HCT116 (cell line): Measurements from ENCODE around the gene LMOD3.

Source experiments
- CTCF ChIP-seq, 3 experiments: fragments of 200-600 bp in 1 of 3; sonication (generic) in 1 of 3; IDR thresholded peaks in 2 of 3; conservative IDR thresholded peaks in 1 of 3; 2 replicates each; pipeline ENCODE4 v1.5.1; 2012 to 2017; ENCODE audit warnings: low read depth in 2 of 3, low read length in 2 of 3, antibody characterized with exemption in 1 of 3, borderline replicate concordance in 1 of 3, control low read depth in 1 of 3, mild to moderate bottlenecking in 1 of 3, mixed read lengths in 1 of 3, mixed run types in 1 of 3, moderate library complexity in 1 of 3; ENCODE audit not compliant: insufficient read depth in 1 of 3
- EZH2 ChIP-seq: fragments of 200-600 bp; sonication (generic); IDR thresholded peaks from 2 replicates; pipeline ENCODE4 v1.6.1; 2017; ENCODE audit warnings: antibody characterized with exemption, mixed run types
- MAX ChIP-seq: IDR thresholded peaks from 2 replicates; pipeline ENCODE4 v1.6.1; 2012
- POLR2A ChIP-seq: IDR thresholded peaks from 2 replicates; pipeline ENCODE4 v1.7.0; 2011; ENCODE audit warnings: borderline replicate concordance; ENCODE audit not compliant: insufficient read depth, insufficient read length; ENCODE audit errors: extremely low read depth
- POLR2AphosphoS5 ChIP-seq: IDR thresholded peaks from 2 replicates; pipeline ENCODE4 v1.6.1; 2011; ENCODE audit warnings: mild to moderate bottlenecking, low read depth, low read length, moderate library complexity
- RAD21 ChIP-seq: IDR thresholded peaks from 2 replicates; pipeline ENCODE4 v1.6.1; 2012; ENCODE audit warnings: low read depth, mild to moderate bottlenecking
- REST ChIP-seq: IDR thresholded peaks from 2 replicates; pipeline ENCODE4 v1.6.1; 2012; ENCODE audit warnings: low read depth
- SIN3A ChIP-seq: IDR thresholded peaks from 2 replicates; pipeline ENCODE4 v1.6.1; 2012; ENCODE audit warnings: low read depth
- SRF ChIP-seq: IDR thresholded peaks from 2 replicates; pipeline ENCODE4 v1.6.1; 2012; ENCODE audit warnings: low read depth
- ZFX ChIP-seq: fragments of 450-650 bp; IDR thresholded peaks from 2 replicates; pipeline ENCODE4 v1.6.1; 2017
- ZNF274 ChIP-seq: fragments of 200-500 bp; sonication (Bioruptor generic); IDR thresholded peaks from 2 replicates; pipeline ENCODE4 v1.6.1; 2014; ENCODE audit warnings: mild to moderate bottlenecking, low read depth, low read length, inconsistent platforms

DNA sequence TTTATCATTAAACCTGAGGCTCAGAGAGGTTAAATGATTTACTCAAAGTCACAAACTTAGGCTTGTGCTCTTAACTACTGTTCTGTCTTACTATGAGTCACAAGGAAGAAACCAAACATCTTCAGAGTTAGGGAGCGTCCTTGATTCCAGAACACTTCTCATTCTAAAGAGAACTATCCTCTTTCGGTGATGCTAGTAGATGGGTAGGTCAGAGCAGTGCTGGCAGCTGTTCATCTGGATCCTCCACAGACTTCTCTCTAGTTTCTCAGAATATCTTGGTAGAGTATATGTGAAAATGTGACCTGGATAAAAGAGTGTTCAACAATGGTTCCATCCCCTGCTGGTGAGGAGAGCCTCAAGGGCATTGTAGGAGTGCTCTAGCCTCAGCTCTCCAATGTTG is 34.3 kb downstream of the LMOD3 start:
- TF ChIP-seq MAX = no peak
- TF ChIP-seq CTCF (IDR thresholded peaks at IDR 0.05 in 2 of 3, conservative IDR thresholded peaks at IDR 0.05 in 1 of 3; ENCODE audit: borderline replicate concordance in 1 of 3, insufficient read depth in 1 of 3, low read depth in 2 of 3, low read length in 2 of 3) = no peak
- no peak for TF ChIP-seq POLR2A
- TF ChIP-seq POLR2AphosphoS5 = no peak
- TF ChIP-seq EZH2 = no peak
- no peak for TF ChIP-seq ZFX
- no peak for TF ChIP-seq ZNF274
- no peak for TF ChIP-seq REST
- TF ChIP-seq RAD21 = no peak
- no peak for TF ChIP-seq SIN3A
- TF ChIP-seq SRF = no peak
